Stimulated activated CD4-positive, alpha-beta T cell treated with anti-CD3 and anti-CD28 coated beads, Interleukin-15, amount 100 ng/mL, for 24 hours (primary cell): ENCODE results near the gene SPIRE1.

Source experiments
- DNase-seq: peaks from one replicate; pipeline ENCODE4 v3.0.0-alpha.2; 2020

SPIRE1 gene

DNA sequence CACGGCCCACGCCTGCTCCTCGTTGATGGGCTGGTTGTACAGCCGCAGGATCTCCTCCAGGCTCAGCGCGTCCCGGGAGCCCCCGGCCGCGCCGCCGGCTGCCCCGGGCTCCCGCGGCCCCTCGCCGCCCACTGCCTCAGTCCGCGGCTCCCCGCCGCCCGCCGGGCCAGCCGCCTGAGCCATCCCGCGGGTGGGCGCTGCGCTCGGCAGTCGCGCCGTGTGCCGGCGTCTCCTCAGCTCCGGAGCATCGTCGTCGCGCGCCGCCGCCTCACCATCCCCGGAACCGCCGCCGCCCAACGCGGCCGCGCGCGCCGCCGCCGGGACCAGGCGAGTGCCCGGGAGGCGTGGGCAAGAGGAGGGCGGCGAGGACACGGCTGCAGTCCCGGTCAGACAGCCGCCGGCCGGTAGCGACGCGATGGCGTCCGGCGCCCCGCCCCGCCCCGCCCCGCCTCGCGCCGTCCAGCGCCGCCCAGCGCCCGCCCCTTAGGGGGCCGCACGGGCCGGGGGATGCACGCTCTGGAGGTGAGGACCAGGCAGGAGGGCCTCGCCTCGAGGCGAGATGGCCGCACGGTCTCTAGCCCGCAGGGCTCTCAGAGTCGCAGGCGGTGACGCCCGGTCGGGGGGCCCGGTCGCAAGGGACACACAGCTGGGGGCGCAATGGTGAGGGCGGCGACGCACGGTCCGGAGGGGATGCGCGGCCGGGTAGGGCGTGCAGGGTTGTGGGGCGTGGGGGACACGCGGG, at the start of gene SPIRE1:
Gene SPIRE1 (minus strand): TSS at position 424 of the 742 bp plus-strand sequence. CDS start 241 bp downstream, at position 183.
- DNase-seq, result peak; percentile 55

- peak; percentile 24 for DNase-seq
Observed at GRCh38 chr18:12703664-12704063, 45.8 kb upstream of the SPIRE1 start.

DNA sequence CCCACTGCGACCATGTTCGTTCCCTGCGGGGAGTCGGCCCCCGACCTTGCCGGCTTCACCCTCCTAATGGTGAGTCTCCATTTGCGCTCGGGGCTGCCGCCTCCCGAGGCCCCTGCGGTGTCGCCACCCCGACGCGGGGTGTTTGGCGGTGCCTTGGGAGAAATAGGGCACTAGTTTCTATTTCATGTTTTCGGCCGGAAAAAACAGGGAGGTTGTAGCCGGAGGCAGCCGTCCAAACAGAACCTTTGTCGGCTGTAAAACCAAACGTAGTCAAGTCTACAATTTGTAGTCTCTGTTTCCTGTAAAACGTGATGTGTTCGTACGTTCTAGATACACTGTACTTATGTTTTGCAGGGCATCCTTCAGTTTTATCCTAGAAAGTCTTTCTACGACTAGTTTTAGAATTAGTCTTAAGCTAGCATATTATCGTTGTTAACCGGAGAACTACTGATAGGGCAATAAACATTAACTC, 45.2 kb upstream of the SPIRE1 start:
- no peak for DNase-seq

- peak; percentile 88 for DNase-seq
Observed at GRCh38 chr18:12702221-12703095, 44.6 kb upstream of the SPIRE1 start, which contains the start of the genes CEP76 and PSMG2. Gene CEP76, minus strand, starts transcription at chr18:12702723. Its CDS starts 175 bp downstream, at chr18:12702548. Gene PSMG2, plus strand, starts transcription at chr18:12703042. Its CDS starts 66 bp downstream, at chr18:12703108.

DNA sequence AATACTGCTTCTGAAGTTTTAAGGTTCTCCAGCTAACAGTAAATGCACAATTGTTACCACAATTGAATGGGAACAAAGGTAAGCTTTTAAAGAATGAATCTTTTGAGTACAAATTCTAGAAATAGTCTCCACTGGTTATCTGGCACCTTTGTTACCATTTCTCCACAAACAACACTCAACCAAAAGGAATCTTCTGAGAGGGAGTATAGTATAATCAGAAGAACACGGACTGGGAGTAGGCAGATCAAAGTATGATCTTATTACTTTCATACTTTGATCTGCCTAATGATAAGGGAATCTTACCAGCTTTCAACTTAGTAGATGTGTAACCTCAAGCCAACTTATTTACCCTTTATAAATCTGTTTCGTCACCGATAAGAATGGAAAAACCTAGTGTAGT, 43.3 kb upstream of the SPIRE1 start:
- no peak for DNase-seq

DNA sequence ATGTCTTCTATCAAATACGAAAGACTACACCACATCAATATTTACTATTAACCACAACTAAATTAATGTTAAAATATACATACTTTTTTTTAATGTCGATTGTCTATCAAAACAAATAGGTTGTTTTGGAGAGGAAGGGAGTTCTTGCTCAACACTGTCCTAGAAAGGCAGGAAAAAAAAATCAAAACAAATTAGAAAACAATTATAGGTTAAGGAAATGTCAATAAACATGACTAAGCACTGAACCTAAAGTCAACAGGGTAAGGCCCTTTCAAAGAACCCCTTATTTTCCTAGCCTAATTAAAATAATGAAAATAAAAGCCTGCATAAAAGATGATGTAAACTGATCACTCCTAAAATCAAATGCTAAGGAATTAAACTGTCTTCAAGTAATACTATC, 41.8 kb upstream of the SPIRE1 start:
- DNase-seq, result no peak

GRCh38 chr18:12694032-12694431, 36.1 kb upstream of the SPIRE1 start:
- DNase-seq, result no peak

- DNase-seq, result no peak
Observed at GRCh38 chr18:12692206-12692605, 34.3 kb upstream of the SPIRE1 start.

GRCh38 chr18:12689256-12689850, 31.4 kb upstream of the SPIRE1 start:
- no peak for DNase-seq

- DNase-seq, result no peak
Observed at GRCh38 chr18:12686100-12686499, 28.2 kb upstream of the SPIRE1 start.

DNA sequence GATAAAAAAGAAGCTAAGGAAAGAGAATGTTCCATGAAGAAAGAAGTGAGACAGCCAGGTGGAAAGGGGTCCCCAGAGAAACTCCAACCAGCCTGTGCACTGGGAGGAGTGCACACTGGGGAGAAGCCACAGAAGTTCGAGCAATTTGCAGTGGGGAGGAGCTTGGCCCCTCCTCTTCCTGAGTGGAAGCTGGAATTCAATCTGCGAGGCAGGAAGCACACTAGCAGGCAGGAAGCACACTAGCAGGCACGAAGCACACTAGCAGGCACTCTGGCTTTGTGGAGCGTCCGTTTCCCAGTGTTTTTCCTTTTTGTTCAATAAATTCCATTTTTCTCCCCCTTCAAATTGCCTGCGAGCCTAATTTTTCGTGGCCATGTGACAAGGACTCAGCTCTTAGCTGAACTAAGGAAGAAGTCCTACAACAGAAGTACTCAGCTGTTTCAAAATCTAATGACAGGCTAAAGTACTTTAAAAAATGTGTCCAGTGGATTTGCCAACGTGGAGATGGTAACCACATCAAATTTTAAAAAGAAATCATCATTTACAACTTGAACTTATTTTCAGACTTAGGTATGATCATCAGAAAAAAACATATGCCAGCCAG, 21.4 kb upstream of the SPIRE1 start:
- DNase-seq, result no peak

GRCh38 chr18:12668041-12668440, 10.1 kb upstream of the SPIRE1 start:
- no peak for DNase-seq

DNA sequence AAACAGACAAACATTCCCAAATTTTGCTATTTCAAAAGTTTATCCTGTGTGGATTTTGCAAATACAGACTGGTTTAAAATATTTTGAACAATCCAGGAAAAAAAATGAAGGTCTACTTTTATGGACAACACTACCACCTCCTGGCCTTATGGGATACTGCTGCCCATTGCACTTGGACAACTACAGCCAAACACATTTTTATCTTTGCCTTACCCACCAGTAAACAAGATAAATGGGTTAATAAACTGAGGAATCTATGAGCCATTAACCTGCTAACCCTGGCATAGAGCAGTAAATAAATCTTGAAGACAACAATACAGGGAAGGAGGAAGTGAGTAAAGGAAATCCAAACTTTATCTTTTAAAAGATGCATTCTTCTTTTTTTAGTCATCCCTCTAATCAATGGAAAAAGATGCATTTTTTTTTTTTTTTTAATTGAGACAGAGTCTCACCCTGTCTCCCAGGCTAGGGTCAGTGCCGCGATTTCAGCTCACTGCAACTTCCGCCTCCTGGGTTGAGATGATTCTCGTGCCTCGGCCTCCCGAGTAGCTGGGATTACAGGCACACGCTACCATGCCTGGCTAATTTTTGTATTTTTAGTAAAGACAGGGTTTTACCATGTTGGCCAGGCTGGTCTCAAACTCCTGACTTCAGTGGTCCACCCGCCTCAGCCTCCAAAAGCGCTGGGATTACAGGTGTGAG, 2.1 kb upstream of the SPIRE1 start:
- peak; percentile 51 for DNase-seq

GRCh38 chr18:12658426-12659138, 675 bp upstream of the SPIRE1 start:
- peak; percentile 47 for DNase-seq

- DNase-seq, result peak; percentile 51
Observed at GRCh38 chr18:12656938-12657683, 796 bp downstream of the SPIRE1 start.

DNA sequence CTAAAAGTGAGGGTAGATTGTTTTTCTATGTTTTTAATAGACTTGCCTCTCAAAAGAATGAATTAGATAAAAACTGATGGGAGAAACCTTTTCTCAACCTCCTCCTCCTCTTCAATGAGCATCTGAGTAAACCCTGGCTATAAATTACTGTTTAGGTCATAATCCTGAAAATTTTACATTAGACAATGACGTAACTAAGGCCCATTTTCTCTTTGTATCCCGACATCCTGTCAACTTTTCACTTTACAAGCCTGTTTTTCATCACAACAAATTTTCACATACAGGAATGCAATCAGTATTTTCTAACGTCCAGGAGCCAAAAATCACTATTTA, 1.3 kb downstream of the SPIRE1 start:
- no peak for DNase-seq

DNA sequence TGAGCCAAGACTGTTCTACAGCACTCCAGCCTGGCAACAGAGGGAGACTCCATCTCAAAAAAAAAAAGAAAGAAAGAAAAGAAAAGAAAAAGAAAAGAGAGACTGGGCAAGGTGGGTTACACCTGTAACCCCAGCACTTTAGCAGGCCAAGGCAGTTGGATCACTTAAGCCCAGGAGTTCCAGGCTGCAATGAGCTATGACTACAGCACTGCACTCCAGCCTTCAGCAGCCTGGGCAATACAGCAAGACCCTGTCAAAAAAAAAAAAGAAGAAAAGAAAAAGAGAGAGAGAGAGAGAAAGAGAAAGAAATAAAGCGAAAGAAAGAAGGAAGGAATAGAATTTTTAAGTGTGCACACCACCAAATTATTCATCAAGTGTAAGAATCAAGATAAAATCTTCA, 2.9 kb downstream of the SPIRE1 start:
- no peak for DNase-seq

DNA sequence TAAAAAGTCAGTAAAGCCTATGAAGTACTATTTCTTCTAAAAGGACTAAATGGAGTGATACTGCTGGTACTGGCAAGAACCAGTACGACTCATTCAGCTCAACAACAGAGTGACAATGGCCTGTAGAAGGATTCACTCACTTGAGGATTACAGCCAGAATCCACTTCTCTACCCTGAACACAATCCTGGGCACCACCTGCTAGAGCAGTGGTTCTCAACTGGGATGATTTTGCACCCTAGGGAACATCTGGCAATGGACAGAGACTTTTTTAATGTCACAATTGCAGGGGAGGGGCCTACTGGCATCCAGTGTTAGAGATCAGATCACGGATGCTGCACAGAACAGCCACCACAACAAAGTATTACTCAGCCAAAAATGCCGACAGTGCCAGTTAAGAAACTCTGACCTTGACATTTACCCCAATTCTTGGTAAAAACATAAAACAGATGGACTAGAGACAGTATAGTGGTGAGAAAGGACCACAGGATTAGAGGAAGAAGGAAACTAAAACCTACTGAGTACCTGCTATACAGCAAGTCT, 5.0 kb downstream of the SPIRE1 start:
- DNase-seq, result no peak

DNA sequence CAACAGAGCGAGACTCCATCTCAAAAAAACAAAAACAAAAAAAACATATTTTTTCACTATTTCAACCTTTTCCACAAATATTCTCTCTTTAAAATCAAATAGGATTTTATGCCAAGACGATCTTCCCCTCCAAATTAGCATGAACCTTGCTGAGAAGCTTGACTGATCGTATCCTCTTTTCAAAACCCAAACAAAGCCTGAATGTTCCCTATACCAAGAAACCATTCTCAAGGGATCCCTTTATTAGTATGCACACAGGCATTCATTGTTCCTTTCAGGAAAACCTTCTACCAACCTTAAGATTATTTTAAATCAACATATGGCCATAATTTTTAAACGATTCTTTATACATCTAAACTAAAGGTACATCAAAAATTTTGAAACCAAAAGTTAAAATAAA, 6.3 kb downstream of the SPIRE1 start:
- DNase-seq, result no peak

DNA sequence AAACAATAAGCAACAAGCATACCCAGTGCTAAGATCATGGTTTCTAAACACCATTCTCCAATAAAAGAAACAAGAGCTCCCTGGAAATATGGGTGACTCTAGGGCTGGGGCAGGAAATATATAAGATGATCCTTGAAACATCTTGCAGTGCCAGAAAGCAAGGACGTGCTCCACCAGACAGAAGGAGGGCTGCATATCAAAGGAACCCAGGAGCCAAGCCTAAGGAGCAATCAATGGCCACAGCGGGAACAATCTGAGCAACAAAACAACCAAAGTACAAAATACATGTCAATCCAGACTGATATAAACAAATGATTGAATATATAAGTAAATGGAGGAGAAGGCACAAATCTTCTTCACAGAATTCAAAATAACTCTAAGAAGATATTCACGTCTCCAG, 10.1 kb downstream of the SPIRE1 start:
- no peak for DNase-seq

DNA sequence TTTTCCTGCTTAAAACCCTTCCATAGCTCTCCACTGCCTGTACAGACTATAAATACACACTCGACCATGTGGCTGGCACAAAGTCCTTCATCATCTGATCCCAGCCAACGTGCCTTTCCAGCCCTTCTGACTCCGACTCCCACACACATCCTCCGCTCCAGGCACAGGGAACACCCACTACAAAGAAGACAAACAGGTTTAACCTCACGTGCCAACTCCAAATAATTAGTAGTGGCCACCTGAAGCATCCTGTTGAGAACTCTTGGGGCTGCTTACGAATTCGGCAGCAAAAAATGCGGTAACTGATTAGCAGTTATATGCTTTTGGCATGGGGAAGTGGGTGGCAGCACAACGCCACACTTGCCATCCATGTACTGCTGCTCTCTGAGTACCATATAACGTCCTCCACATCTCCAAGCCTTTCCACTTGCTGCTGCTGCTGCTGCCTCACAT, 12.1 kb downstream of the SPIRE1 start:
- no peak for DNase-seq
